CD4-positive, alpha-beta T cell treated with Interleukin-6 at 100 ng/mL for 8 hours (primary cell): ENCODE data around the gene UBE2G2.
"Not testable (repeated sequence)": the region's sequence is repeated elsewhere in the genome, so short reads cannot be mapped to it uniquely, and the experiment has no call there.

Experiments
- DNase-seq: peaks from one replicate; pipeline ENCODE4 v3.0.0-alpha.2; 2020; ENCODE audit warnings: mixed read lengths, low spot score

The UBE2G2 gene

DNA sequence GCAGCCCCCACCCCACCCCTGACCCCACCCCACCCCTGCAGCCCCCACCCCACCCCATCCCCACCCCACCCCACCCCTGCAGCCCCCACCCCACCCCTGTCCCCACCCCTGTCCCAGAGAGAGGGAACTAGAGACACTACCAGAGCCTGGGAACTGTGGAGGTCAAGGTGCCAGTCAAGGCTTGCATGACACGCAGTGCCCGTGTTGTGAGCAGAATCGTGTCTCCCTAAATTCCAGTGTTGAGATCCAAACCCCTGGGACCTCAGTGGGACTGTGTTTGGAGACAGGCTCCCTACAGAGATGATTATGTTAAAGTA is 34.7 kb upstream of the UBE2G2 start:
- no peak for DNase-seq

DNA sequence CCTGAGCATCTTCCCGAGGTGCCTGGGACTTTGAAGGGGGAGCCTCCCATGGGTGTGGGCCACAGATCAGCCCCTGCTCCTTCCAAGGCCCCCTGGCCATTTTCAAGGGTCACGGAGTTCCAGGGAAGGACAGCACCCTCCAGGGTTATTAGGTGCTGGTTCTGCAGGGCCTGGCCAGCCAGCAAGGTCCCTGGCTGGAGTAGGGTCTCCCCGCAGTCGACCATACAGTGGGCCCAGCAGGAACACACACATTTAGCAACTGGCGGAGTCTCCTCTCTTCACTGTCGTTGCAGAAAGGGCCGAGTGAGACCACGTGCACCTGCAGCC is 34.0 kb upstream of the UBE2G2 start:
- no peak for DNase-seq

DNA sequence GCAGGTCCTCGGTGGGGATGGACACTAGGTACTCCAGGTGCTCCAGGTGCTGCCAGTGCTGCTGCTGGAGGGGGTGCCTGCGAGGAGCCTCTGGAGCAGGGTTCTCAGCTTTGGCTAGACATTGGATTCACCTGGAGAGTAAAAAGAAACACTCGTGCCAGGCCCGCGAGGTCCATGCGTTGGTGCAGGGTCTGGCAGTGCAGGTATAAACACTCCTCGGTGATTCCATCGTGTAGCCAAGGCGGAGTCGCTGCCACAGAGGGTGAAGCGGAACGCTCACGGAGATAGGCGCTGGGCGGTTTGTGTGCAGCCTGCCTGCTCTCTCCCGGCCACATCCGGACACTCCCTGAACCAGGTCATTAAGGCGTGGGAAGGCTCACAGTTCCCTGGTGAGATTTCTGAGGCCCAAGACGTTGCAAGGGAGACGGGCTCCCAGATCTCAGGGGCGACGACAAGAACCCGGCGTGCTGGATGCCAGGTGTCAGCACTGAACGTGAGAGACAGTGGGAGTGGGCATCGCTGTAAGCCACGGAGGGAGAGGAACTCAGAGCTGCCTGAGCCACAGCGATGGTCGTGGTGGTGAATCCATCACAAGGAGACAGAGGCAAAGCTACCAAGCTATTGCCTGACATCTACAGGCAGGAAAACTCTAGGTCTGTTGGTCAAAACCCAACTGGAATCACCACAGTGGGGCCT is 33.5 kb upstream of the UBE2G2 start:
- DNase-seq = no peak

DNA sequence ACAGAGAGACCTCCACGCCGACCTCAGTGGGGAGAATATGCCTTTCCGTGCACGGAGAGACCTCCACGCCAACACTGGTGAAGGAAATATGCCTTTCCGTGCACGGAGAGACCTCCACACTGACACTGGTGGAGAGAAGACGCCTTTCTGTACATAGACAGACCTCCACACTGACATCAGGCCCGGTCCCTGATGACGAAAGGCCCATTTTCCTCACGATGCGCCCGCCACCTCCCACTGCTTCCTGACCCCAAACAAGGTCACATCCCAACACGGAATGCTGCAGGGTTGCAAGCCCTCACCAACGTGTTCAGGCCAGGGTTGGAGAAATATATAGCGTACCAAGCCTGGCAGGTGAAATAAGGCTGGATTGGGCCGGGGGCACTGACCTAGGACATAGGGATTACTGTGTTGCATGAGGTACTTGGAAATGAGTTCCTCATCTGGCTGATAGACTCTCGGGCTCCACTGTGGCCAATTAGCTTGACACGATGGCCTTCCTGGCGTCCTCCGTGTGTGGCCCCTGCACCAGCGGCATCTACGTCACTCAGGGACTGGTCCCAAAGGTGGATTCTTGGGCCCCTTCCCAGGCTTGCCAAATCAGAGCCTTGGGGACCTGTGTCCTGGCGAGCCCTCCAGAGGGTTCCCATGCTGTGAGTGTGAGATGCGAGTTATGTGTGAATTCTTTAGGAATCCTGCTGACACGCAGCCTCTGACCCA is 32.8 kb upstream of the UBE2G2 start:
- DNase-seq = no peak

DNA sequence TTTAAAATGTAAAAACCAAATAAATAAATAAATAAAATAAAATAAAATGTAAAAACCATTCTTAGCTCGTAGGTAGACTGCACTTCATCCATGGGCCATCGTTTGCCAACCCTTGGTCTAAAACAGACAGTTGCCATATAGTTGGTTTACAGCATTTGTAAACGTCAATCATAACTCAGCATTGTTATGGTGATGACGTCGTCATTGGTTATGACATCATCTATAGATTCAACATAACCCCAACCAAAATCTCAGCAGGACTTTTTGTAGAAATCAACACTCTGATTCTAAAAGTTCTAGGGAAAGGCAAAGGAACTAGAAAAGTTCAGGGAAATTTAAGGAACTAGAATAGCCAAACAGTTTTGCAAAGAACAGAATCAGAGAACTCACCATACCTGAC is 32.0 kb upstream of the UBE2G2 start:
- no peak for DNase-seq

DNA sequence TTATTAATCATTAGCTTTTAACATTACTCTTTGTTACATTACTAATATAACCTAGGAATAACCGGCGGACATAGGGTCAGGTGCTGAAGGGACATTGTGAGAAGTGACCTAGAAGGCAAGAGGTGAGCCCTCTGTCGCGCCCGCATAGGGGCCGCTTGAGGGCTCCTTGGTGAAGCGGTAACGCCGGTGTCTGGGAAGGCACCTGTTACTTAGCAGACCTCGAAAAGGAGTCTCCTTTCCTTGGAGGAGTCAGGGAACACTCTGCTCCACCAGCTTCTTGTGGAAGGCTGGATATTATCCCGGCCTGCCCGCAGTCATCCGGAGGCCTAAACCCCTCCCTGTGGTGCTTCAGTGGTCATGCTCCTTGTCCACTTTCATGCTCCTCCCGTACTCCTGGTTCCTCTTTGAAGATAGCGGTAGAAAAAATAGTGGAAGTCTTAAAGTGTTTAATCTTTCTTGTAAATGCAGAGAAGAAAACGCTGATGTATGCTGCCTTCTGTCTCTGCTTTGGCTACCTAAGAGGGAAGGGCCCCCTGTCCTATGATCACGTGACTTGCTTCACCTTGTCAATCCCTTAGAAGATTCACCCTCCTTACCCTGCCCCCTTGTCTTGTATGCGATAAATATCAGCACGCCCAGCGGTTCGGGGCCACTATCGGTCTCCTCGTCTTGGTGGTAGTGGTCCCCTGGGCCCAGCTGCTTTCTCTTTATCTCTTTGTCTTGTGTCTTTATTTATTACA is 31.1 kb upstream of the UBE2G2 start:
- not testable (repeated sequence) for DNase-seq

DNA sequence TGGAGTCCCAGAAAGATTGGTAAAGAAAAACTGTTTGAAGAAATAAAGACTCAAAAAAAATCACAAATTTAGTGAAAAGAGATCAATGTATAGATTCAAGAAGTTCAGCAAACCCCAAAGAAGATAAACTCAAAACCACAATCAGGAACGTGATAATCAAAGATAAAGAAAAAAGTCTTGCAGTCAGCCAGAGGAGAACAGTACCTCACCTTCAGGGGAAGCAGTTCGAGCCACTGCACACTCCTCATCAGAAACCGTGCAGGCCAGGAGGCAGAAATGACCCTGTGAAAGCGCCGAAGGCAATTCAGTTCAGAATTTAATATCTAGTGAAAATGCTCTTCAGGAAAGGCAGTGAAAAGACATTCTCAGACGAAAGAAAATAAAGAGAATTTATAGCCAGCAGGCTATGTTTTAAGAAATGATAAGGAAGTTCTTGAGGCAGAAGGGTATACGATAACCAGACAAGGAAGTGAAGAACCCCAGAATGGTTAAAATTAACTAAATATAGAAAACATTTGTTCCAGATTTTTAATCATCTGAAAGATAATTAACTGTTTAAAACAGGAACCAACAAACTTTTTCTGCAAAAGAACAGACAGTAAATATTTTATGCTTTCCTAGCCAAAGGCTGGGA is 29.7 kb upstream of the UBE2G2 start:
- DNase-seq = no peak

DNA sequence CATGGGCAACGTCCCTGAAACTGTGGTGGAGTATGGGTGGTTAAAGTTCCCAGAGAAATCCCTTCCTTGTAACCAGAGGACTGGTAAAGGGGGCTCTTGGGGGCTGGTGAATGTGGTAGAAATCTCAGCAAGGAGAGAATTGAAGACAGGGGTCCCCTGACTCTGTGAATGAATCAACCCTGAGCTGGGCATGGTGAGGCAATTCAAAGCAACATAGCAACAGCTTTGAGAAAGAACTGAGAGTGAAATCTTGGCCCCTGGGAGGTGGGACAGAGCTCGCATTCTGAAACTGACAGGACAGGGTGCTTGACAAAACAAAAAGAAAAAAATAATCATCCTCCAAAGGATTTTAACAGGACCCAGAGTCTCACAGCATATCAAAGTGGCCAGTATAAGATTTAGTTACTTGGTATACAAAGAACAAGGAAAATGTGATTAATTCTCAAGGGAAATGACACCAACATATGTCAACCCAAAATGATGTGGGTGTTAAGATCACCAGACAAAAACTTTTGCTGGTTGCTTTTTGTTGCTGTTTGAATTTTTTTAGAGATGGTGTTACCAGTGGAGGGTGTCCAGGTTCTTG is 28.0 kb upstream of the UBE2G2 start:
- DNase-seq = no peak

DNA sequence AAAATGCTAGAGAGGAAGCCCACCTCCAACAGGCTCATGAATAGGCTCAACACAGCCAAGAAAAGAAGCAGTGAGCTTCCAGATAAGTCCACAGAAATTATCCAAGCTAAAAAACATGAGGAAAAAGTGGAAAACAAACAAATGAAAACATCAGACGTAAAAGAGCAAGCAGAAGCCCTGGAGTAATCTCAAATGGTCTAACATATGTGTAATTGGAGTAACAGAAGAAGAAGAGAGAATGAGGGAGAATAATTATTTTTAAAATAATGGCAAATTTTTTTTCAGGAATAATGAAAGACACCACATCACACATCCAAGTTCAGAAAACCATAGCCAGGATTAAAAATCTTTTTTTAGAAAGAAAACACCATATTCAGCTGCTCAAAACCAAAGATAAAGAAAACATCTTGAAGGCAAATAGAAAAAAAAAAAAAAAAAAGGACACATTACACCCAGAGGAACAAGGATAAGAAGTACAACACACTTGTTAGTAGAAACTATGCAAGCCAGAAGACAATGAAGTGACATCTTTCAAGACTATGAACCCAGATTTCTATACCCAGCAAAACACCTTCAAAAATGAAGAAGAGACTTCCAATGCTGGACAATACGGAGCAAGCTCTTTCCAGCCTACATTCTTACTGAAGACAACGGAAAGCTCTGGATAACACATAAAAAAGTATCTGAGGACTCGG is 26.9 kb upstream of the UBE2G2 start:
- DNase-seq = no peak

DNA sequence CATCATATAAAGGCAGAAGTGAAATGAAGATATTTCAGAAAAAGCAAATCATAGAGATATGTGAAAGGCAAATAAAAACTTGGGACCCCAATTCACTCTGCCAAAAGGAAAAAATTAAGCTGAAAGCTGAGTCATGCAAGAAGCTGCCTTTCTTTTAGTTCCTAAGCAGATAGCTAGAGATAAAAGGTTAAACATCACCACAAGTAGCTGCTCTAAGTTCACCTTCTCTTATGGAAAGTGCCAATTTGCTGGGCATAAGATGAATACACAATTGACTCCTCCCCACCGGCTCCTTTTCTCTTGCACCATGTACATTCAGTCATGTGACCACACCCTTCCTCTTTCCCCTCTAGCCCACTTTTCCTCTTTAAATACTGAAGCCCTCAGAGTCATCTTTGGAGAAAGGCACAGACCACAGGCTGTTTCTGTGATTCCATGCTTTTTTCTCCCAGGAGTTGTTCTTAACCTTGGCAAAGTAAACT is 21.6 kb upstream of the UBE2G2 start:
- DNase-seq = no peak

DNA sequence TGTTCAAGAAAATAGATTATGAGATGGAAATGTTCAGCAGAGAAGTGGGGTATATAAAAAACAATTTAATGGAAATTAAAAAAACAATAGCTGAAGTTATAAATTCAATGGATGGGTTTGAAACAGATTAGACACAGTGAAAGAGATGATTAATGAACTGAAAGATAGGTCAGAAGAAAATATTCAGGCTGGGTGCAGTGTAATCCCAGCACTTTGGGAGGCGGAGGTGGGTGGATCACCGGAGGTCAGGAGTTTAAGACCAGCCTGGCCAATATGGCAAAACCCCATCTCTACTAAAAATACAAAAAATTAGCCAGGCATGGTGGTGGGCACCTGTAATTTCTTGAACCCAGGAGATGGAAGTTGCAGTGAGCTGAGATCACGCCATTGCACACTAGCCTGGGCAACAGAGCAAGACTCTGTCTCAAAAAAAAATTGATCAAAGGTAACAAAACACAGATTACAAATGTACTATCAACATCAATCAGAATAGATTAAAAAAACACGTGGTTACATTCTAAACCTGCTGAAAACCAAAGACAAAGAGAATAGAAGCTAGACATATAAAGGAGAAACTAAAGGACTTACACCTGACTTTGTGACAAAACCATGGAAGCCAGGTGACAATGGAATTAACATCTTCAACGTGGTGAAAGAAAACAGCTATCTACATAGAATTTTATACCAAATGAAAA is 21.0 kb upstream of the UBE2G2 start:
- DNase-seq = no peak

DNA sequence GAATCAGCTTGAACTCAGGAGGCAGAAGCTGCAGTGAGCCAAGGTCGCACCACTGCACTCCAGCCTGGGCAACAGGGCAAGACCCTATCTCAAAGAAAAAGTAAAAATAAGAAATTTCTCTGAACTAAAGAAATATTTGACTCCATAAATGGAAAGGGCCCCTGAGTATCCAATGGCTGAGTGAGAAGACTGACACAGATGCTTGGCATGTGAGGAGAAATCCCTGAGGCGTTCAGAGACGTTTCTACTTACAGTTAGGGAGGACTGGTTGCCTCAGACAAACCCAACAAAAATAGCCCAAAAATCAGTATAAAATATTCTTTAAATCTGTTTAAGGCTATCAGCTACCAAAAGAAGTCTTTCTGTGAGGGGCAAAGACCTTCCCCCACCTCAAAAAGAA is 19.2 kb upstream of the UBE2G2 start:
- no peak for DNase-seq

DNA sequence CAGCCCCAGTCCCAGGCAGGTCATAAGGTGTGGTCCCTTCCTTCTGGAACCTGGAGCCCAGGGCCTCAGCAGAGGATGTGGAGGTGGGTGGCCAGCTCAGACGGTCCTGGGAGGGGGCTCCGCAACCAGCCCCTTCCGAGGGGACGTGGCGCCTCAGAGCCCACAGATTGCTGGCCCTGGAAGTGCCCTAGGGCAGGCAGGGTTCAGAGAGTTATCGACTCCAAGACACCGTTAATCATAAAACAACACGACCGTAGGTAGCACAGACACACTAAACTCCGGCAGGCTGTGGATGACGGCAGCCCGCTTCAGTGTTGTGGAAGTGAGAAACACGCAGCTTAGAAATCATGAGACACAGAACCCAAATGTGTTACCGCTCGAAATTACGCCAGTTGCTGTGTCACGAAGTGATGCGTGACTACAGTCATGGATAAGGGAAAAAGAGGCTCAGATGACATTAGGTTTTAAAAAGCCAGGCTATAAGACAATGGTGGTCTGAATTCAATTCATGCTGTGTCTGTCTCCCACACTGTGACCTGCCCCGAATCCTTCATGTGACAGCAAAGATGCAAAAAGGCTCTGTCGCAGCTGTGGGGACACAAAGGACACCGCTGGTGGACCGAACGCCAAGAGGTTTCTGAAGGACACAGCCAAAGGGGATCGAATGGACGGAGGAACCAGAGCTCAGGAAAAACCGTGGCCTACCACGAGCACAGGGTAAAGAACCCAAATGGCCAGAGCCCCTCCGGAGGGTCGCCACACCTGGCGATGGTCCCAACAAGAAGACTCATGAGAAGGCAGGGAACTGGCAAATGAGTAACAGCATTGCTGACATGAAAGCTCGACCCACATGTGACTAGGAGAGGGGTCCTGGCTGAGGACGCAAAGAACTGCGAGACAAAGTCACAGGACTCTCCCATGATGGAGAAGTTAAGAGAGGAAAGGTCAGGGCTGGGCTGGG is 17.9 kb upstream of the UBE2G2 start:
- no peak for DNase-seq

DNA sequence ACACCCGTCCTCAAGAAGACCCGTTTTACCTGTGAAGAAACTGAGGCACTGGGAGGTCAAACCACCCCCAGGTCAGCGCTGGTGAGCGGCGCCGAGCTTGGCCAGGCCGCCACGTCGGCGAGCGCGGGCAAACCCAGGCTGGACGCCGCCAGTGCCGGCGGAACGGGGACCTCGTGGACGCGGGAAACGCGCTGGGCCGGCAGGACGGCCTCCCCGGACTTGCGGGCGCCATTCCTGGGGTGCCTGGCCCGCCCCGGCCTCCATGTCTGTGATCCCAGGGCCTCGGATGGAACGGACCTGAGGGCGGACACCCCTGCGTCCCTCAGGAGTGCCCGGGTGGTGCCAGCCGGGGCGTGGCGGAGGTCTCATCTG is 17.0 kb upstream of the UBE2G2 start:
- no peak for DNase-seq

DNA sequence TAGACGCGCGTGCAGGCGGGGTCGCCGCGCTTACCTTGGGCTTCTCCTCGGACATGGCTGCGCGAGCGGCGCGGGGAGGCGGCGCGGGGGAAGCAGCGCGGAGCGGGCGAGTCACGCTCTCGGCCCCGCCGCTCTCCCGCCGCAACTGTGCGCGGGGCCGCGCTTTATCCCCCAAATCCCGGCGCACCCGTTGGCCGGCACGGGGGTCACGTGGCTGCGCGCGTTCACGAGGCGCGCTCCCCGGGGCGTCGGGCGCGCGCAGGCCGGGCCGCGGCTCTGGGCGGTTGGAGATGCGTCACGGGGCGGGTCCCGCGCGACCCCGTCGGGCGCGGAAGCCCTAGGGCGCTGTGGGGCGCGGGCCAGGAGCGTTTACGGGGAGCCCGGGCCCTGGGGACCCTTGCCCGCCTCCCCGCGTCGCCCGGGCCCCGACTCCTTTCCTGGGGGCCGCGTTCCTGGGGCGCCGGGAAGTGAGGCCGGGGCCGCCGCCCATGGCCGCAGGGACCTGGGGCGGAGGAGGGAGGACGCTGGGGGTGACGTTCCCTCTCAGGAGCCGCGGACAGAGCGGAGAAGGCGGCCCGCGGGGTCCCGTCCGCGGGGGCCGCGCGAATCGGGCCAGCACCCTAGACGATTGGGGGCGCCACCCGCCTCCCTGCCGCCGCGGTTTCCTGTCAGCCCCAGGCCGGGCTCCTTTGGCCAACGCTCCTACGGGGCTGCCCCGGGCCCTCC is 16.5 kb upstream of the UBE2G2 start, which contains the start of gene SUMO3:
Gene SUMO3, minus strand, starts transcription at position 149 of the 726 bp plus-strand sequence. Its CDS starts 94 bp downstream, at position 55.
- peak; percentile 80 for DNase-seq

DNA sequence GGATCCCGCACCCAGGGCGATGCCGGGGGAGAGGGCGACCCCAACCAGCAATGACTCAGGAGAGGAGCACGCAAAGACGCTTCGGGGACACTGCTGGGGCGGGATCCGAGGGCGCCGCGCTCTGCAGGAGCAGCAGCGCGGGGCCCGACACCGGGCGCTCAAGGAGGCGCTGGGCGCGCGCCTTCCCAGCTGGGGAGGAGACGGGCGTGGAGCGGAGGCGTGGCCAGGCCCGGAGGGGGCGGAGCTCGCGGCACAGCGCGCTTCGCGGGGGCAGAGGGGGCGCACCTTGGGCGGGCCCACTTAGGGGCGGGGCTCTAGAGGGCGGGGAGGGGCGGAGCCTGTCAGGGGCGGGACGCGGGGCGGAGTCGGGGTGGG is 15.9 kb upstream of the UBE2G2 start:
- peak; percentile 93 for DNase-seq

DNA sequence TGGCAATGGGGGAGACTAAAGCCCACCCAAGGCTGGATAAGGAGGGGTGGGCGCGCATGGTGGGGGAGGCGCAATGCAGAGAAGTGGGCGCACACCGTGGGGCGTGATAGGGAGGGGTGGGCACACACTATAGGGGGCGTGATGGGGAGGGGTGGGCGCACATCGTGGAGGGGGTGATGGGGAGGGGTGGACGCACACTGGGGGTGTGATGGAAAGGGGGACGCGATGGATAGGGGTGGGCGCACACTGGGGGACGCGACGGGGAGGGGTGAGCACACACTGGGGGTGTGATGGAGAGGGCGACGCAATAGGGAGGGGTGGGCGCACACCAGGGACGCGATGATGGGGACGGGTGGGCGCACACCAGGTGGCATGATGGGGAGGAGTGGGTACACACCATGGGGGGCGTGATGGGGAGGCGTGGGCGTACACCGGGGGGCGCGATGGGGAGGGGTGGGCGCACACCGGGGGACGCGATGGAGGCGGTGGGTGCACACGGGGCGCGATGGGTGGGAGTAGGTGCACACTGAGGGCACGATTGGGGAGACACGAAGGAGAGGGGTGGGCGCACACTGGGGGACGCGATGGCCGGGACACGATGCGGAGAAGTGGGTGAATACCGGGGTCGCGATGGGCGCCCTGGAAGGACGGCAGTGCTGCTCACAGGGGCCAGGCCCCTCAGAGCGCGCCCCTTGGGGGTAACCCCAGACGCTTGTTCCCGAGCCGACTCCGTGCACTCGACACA is 15.3 kb upstream of the UBE2G2 start:
- no peak for DNase-seq

DNA sequence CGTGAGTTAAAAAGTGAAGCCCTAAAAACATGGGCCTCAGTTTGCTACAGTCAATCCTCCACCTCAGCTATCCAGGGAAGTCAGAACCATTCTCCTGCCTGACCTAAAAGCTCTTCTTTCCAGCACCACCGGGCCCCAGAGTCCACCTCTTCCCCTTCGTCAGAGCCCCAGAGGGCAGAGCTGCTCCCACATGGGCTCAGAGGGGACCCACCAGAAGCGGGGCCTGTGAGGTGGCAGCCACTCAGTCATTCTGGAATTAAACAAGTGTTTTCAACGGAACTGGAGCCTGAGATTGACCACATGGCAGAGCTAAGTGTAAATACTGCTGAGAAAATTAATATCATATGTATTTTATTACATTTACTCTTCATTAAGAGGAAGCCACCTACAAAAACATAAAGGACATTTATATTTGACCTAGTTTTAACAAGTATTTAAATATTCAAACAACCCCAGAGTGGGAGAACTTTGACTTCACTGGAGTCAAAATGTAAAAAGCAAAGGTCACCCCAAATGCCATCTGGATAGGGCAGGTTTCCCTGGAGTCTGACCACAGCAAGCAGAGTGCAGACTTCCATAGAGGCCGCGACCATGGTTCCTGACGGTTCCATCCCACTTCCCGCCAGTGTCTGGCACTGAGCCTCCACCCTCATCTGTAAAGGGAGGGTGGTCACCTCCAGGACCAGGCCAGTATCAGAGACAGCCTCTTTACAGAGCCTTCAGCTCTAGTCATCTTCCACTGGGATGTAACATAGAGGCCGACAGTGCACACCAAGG is 14.4 kb upstream of the UBE2G2 start:
- DNase-seq = no peak
